ENCODE measurements around the gene DPP10.

DPP10 gene

GRCh38 chr2:115057473-115057872, 615.0 kb downstream of the DPP10 start:
- Histone ChIP-seq H3K4me1 (ENCODE audit: control insufficient read depth, insufficient read depth, low read length) (no peaks in the 10 kb centered on the region), H3K9me3 (ENCODE audit: control insufficient read depth, insufficient read depth, low read depth, low read length) (no peaks in the 10 kb centered on the region), H3K36me3 (ENCODE audit: control insufficient read depth in 2 of 2, insufficient read depth in 1 of 2, low read length in 2 of 2) (no peaks in the 10 kb centered on the region), H3K4me3 (ENCODE audit: low read depth, low read length) (no peak overlapping the region), H3K27ac (ENCODE audit: extremely low read depth, low read depth, low read length) (no peak overlapping the region)
- CTCF ChIA-PET = no interaction called here
- TF ChIP-seq ATF2 (tag by site-specific recombination; IDR thresholded peaks at IDR 0.05; ENCODE audit: low read depth) (no peak), ZFP69B (tag by site-specific recombination; IDR thresholded peaks at IDR 0.05) (no peak), ZSCAN4 (tag by site-specific recombination; IDR thresholded peaks at IDR 0.05) (no peak), CTCF (tag by site-specific recombination; IDR thresholded peaks at IDR 0.05) (no peak), SETDB1 (IDR thresholded peaks at IDR 0.05; ENCODE audit: insufficient read length, low read length) (no peak), ZNF623 (tag by site-specific recombination; IDR thresholded peaks at IDR 0.05) (no peak), ZXDB (tag by site-specific recombination; IDR thresholded peaks at IDR 0.05) (no peak), ZNF776 (tag by site-specific recombination; IDR thresholded peaks at IDR 0.05; ENCODE audit: borderline replicate concordance) (no peak), ZNF629 (tag by site-specific recombination; IDR thresholded peaks at IDR 0.05) (no peak), ZNF785 (tag by site-specific recombination; IDR thresholded peaks at IDR 0.05) (no peak), ZNF416 (tag by site-specific recombination; IDR thresholded peaks at IDR 0.05) (no peak), ZNF521 (tag by site-specific recombination; IDR thresholded peaks at IDR 0.05) (no peak)
- POLR2A ChIA-PET = interaction anchor here (1.5 kb wide), 1 partner anchor 9 kb away, joined by 3 read pairs; no protein-coding TSS in a partner anchor

GRCh38 chr2:115070002-115070401, 627.6 kb downstream of the DPP10 start:
- no peaks in the 10 kb centered on the region for H3K36me3 ChIP-seq (ENCODE audit: control insufficient read depth in 2 of 2, insufficient read depth in 1 of 2, low read length in 2 of 2)
- TF ChIP-seq IKZF3 (tag by site-specific recombination; IDR thresholded peaks at IDR 0.05) = no peak
- no peak for TF ChIP-seq ZNF529 (tag by site-specific recombination; IDR thresholded peaks at IDR 0.05; ENCODE audit: insufficient replicate concordance)
- no peak for TF ChIP-seq ZNF140 (tag by site-specific recombination; IDR thresholded peaks at IDR 0.05)
- no peak for TF ChIP-seq ZBTB49 (tag by site-specific recombination; IDR thresholded peaks at IDR 0.05; ENCODE audit: low read depth)
- TF ChIP-seq ZBTB26 (tag by site-specific recombination; optimal IDR thresholded peaks at IDR 0.05) = no peak
- no peak for TF ChIP-seq ZBTB1 (tag by site-specific recombination; IDR thresholded peaks at IDR 0.05)
- no peak for TF ChIP-seq ZBTB21 (tag by site-specific recombination; IDR thresholded peaks at IDR 0.05)
- TF ChIP-seq HOXD13 (CRISPR knock-in tag; IDR thresholded peaks at IDR 0.05; ENCODE audit: borderline replicate concordance) = no peak
- TF ChIP-seq SP3 (tag by site-specific recombination; IDR thresholded peaks at IDR 0.05) = no peak
- TF ChIP-seq PBX3 (CRISPR knock-in tag; IDR thresholded peaks at IDR 0.05) = no peak
- TF ChIP-seq ZNF768 (tag by site-specific recombination; IDR thresholded peaks at IDR 0.05) = no peak
- no peak for TF ChIP-seq ZNF423 (tag by site-specific recombination; IDR thresholded peaks at IDR 0.05)
- no peak for TF ChIP-seq GLIS1 (tag by site-specific recombination; IDR thresholded peaks at IDR 0.05)
- no peak for TF ChIP-seq KLF16 (tag by site-specific recombination; IDR thresholded peaks at IDR 0.05)
- no peaks in the 10 kb centered on the region for H3K4me1 ChIP-seq (ENCODE audit: control insufficient read depth, insufficient read depth, low read length)
- POLR2A ChIA-PET = no interaction called here
- no peak overlapping the region for H3K27ac ChIP-seq (ENCODE audit: extremely low read depth, low read depth, low read length)
- no peak overlapping the region for H3K4me3 ChIP-seq (ENCODE audit: low read depth, low read length)
- CTCF ChIA-PET = no interaction called here
- H3K9me3 ChIP-seq (ENCODE audit: control insufficient read depth, insufficient read depth, low read depth, low read length) = no peaks in the 10 kb centered on the region
